Dermis microvascular lymphatic vessel endothelial cell (primary cell): ENCODE results near the gene MARVELD1. TPM values are rescaled to one million over a fixed set of nuclear protein-coding genes. Genes with fewer than 3 reads are reported as not detected.
A peak's percentile ranks its signal among the peaks of the same experiment; 100 is the strongest.

Experiments used
- DNase-seq, 2 donors: peaks; one replicate each; pipeline versions ENCODE4 v3.0.0 to v3.0.0-alpha.2; 2010; ENCODE audit warnings: low read depth in 2 of 2
- total RNA-seq: library from RNA; depleted of rRNA; stranded (reverse); fragments of >200 nt; gene quantifications from 2 replicates; pipeline ENCODE4 v1.2.1, GENCODE V29; 2014

MARVELD1 gene
- total RNA-seq, 1 donor from 2014 or later, result 10.5 TPM

DNA sequence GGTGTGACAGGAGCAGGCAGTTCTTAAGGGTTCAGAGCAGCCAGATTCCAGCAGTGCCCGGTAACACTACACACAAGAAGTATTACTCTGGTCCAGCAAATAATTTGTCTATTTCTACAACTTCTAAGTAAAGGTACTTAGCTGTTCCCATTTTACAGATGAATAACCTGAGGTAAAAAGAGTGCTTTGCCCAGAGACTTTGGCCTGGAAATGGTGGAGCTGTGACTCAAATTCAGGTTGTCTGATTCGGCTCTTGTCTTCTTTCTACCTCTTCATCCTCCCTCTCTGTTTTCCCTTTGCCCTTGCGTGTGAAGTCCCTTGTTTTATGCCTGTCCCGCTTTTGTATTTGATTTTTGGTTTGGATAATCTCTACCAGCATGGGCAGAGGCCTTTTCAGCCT lies 41.2 kb downstream of the MARVELD1 start:
- DNase-seq, result no peak

DNA sequence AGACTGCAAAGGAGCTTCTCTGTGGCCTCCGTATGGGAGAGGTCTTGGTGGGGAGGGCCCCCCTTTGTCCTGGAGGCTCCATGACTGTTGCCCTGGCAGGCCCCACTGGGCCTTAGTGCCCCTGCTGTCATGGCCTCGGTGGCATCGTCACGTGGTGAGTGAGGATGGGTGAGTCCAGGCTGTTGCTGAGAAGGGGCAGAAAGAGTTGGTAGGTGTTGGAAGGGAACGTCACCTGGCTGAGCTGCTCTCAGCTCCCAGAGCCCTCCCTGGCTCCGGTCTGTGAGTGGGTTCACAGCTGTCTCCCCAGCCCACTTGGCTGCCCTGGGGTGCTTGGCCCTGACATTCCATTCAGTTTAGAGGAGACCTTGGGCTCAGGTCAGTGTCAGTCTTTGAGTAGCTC lies 42.2 kb downstream of the MARVELD1 start:
- no peak for DNase-seq

DNA sequence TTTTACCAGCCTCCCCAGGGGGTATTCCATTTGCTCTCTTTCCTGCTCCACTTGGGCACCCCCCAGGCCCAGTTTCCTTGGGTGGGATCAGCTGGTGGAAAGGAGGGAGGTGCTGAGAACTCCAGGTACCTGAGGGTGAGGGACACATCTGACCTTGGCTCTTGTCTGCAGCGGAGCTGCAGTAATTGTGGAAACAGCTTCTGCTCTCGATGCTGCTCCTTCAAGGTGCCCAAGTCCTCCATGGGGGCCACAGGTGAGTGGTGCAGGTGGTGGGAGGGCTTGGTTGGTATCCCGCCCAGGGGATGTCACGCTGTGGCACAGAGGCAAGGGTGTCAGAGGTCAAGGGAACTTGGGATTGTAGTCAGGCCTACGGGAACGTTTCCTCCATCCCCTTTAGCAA lies 43.9 kb downstream of the MARVELD1 start:
- DNase-seq, result no peak

DNA sequence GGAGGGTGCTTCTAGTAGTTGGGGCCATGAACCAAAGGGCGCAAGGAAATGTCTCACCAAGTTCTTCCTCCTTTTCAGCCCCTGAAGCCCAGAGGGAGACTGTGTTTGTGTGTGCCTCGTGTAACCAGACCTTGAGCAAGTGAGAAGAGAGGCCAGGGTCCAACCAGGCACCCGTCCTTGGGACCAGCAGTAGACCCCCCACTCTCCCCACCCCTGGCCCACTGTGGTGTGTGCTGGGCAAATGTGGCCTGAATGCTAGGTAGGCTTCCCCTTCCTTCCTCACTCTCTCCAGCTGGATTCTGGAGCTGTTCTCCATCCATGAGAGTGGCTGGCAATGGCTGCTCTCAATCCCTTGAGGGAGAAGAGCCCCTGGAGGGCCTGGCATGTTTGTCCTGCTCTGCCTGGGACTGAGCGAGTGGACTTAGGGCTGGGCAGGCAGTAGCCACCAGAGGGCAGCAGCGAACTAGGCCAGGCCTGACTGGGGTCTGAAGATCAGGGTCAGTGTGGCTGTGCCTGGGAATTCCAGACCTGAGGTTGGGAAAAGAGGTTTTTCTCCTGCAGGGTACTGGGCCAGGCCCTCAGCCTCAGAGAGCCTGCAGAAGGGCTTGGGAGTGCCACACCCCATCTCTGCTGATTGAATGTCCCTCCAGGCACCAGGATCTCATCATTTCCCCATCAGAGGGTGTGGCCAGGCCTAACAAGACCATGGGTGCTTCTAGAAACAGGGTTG lies 45.8 kb downstream of the MARVELD1 start:
- peak; percentile 35 to 77 for DNase-seq

DNA sequence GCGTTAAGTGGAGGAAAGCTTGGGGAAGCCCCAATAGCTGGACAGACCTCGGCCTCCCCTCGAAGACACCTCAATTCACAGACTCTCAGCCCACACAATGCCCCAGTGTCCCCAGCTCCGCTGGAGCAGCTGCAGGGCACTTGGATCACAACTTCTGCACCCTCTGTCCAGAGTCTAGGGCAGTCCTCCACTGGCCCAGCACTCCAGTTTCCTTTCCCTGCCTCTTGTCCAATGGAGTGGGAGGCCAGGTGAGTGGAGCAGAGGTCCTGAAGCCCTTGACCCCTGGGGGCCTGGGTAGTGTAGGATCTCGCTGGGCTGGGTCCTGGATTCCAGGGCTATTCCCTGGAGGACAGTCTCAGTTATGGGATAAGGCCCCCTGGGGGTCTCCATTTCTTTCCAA lies 46.4 kb downstream of the MARVELD1 start:
- DNase-seq, result no peak

- DNase-seq, result no peak
These were observed 47.1 kb downstream of the MARVELD1 start for GRCh38 chr10:97760461-97761257.

GRCh38 chr10:97761331-97761865 lies 47.9 kb downstream of the MARVELD1 start:
- DNase-seq, result no peak

DNA sequence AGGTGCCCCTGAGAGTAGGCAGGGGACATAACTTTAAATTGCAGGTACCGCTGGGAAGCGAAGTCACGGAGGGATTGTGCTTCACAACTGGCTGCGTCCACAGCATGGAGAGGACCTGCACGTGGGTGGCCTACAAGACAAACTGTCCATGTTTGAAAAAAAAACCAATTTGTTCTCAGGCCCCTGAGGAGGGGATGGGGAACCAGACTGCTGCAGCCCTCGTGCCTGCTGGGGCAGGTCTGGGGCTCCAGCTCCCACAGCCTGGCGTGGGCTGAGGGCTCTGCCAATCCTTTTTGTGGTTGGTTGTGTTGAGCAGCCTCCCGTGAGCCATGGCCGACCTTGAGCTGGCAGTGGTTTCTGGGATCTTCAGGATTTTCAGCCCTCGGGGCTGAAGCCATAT lies 48.5 kb downstream of the MARVELD1 start:
- no peak for DNase-seq

DNA sequence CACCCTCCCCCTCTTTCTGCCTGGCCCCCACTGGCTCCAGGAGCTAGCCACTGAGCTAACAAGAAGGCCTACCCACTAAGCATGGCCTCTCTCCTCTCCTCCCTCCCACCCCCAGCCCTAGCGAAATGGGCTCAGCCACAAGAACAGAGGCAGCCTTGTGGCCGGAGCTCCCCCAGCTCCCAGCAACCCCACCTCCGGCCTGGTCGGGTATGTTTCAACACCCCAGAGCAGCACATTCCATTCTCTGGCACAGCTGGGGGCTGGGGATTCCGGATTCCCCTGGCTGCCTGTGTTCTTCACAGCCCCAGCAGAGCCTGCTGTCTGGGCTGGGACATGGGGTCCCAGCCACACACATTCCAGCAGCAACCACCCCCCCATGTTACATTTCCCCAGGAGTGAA lies 49.3 kb downstream of the MARVELD1 start:
- no peak for DNase-seq

DNA sequence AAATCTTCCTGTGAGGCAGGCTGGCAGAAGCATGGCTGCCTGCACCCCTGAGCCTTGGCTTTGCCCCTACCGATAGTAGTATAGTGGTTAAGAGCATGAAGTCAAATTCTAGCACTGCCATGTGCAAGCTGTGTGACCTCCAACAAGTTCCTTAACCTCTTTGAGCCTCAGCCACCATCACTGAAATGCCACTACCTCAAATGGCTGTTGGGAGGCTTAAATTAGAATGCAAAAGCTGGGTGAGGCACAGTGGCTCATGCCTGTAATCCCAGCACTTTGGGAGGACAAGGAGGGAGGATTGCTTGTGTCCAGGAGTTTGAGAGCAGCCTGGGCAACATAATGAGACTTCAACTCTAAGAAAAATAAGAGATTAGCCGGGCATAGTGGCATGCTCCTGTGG lies 49.9 kb downstream of the MARVELD1 start:
- DNase-seq, result no peak

GRCh38 chr10:97763947-97764346 lies 50.4 kb downstream of the MARVELD1 start:
- DNase-seq, result no peak

DNA sequence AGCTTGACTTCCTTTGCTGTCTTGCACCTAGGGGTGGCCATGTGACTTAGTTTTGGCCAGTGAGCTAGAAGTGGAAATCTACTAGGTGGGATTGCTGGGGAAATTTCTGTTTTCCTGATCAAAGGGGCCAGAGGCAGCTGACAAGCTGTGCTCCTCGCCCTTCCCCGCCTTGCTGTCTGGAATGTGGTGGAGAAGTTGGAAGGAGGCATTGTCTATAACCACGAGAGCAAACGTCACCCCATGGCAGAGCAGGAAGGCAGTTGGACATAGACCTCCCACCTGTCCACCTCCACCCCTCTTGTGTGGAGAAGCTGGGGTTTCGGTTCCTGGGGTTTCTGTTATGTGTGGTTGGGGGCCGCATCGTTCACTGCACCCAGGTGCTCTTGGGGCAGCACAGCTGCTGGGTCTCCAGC lies 51.0 kb downstream of the MARVELD1 start:
- no peak for DNase-seq

- DNase-seq, result no peak
These were observed 51.7 kb downstream of the MARVELD1 start for GRCh38 chr10:97765201-97765600.

GRCh38 chr10:97766106-97766810 lies 52.7 kb downstream of the MARVELD1 start:
- no peak for DNase-seq

DNA sequence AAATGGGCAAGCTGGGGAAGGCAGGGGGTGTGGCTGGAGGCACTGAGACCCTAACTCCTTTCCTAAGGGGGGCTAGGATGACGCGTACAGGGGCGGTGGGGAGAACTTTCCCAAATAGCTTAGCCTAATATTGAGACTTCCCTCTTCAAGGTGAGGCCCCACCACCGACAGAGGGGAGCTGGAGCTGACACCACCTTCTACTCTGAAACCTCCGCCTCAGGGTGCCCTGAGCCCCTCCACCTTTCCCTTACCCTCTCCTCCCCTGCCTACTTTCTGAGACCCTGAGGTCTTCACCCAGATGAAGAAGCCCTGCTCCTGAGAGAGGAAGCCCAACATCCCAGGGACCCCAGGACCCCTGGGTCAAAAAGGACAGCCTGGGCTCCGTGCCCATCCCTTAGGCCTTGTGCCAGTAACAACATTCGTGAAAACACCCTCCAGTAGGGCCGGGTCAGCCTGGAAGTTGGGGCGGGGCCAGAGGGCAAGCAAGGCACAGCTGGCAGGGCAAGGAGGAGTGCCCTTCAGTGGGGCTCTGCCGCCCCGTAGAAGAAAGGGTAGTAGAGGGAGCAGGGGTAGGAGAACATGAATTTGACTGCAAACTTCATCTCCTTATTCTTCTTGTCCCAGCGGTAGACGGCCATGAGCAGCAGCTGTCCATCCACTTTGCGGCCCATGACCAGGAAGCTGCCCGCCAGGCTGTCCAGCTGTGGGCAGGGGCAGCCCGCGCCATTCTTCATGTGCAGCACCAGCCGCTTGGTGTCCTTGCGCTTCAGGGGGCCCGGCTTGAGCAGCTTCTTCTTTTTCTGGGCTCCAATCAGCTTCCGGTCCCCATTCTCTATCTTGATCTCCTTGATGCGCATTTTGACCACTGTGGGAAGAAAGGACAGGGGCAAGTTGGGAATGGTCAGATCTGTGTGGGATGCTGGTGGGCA lies 53.7 kb downstream of the MARVELD1 start:
- DNase-seq, result no peak

Other genes with a start within 250 kb of the MARVELD1 start
- 55.3 and 56.8 TPM in 2 replicates for gene MMS19, start 215.3 kb upstream of the MARVELD1 start, total RNA-seq
- 45.1 and 62.6 TPM in 2 replicates for gene UBTD1, start 214.8 kb upstream of the MARVELD1 start, total RNA-seq
- 0.13 and 0.26 TPM in 2 replicates for gene ANKRD2, start 141.0 kb upstream of the MARVELD1 start, total RNA-seq
- 0.38 and 0.77 TPM in 2 replicates for gene HOGA1, start 129.3 kb upstream of the MARVELD1 start, total RNA-seq
- gene C10orf62, start 124.0 kb upstream of the MARVELD1 start, total RNA-seq, result not detected in 2 replicates
- 1.8 and 3.0 TPM in 2 replicates for gene MORN4, start 80.2 kb upstream of the MARVELD1 start, total RNA-seq
- gene PI4K2A, start 73.1 kb upstream of the MARVELD1 start, total RNA-seq, result 10.5 and 15.2 TPM in 2 replicates
- gene AVPI1, start 26.5 kb upstream of the MARVELD1 start, total RNA-seq, result 3.0 and 5.3 TPM in 2 replicates
- 10.0 and 17.6 TPM in 2 replicates for gene ZFYVE27, start 23.4 kb downstream of the MARVELD1 start, total RNA-seq
- not detected in 2 replicates for gene SFRP5, start 58.3 kb downstream of the MARVELD1 start, total RNA-seq
- gene GOLGA7B, start 136.1 kb downstream of the MARVELD1 start, total RNA-seq, result under 0.01 and 0.13 TPM in 2 replicates